HG03520 (cell line): ENCODE measurements around the gene CTNNBL1.

Source experiments
- ATAC-seq: cut with Tn5 transposase; IDR thresholded peaks from one replicate; pipeline ENCODE4 v1.9.1; 2021; ENCODE audit warnings: mild to moderate bottlenecking, moderate library complexity; ENCODE audit not compliant: unreplicated experiment

The CTNNBL1 gene

GRCh38 chr20:37808233-37809070, 114.6 kb downstream of the CTNNBL1 start:
- ATAC-seq: no peak

DNA sequence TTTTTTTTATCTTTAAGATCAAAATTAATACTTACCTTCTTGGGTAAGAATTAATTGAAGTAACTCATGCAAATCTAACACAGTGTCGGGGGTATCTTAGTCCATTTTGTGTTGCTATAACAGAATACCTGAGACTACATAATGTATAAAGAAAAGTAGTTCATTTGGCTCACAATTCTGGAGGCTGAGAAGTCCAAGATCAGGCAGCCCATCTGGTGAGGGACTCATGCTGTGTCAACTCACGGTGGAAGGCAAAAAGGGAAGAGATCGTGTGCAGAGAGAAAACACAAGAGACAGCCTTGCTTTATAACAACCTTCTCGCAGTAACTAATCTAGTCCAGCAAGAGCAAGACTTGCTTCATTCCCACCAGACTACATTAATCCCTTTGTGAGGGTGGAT, 116.2 kb downstream of the CTNNBL1 start:
- no peak for ATAC-seq

GRCh38 chr20:37816003-37816402, 122.2 kb downstream of the CTNNBL1 start:
- ATAC-seq: no peak

DNA sequence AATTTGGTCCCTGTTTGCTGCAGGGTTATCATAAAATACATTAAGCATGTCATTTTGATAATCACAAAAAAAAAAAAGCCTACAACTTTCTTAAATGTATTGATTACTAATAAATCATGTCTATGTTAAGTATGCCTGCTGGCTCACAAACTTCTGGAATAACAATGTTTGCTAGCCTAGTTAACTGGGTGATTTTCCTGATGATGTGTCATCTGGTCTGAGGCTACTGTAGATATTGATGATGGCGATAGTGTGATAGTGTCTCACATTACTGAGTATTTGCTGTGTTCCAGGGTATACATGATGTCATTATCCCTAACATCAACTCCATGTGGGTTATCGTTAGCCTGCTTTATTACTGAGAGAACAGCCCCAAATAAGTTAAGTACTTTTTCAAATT, 122.9 kb downstream of the CTNNBL1 start:
- no peak for ATAC-seq

DNA sequence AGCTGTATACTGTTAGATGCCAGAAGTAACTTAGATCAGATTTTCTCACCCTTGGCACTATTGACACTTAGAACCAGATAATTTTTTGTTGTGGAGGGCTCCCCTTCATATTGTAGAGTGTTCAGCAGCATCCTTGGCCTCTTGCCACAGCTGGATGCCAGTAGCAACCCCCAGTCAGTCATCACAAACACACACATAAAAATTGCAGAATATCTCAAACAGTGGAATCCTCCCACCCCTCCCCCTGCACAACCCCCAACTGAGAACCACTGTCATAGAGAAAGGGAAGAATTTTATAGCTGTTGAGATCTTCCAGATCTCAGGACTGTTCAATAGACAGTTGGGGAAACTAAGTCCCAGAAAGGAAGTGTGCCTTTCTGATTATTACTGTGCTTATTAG, 127.9 kb downstream of the CTNNBL1 start:
- ATAC-seq: no peak

DNA sequence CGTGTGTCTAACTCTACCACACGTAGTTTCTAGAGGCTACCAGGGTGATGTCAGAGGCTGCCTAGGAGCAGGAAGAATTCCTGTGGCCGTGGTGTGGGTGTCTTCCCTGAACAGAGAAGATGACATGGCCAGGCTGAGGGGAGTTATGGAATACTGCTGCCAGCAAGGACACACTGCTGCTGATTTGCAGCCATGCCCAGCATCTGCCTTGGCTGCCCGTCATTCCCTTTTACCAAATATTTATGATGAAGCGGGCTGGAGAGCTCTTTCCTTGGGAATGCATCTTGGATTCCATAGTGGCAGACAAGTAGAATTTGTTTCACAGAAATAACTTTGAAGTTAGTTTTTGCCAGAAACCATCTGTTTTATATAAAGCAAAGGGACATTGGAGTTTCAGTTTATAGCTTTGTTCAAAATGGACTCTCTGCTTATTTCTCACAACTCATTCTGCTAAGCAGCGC, 128.3 kb downstream of the CTNNBL1 start:
- no peak for ATAC-seq

GRCh38 chr20:37823296-37823980, 129.6 kb downstream of the CTNNBL1 start:
- ATAC-seq: no peak

- ATAC-seq: no peak
Measured at GRCh38 chr20:37827605-37828004, 133.8 kb downstream of the CTNNBL1 start.

GRCh38 chr20:37828684-37829083, 134.9 kb downstream of the CTNNBL1 start:
- ATAC-seq: no peak

DNA sequence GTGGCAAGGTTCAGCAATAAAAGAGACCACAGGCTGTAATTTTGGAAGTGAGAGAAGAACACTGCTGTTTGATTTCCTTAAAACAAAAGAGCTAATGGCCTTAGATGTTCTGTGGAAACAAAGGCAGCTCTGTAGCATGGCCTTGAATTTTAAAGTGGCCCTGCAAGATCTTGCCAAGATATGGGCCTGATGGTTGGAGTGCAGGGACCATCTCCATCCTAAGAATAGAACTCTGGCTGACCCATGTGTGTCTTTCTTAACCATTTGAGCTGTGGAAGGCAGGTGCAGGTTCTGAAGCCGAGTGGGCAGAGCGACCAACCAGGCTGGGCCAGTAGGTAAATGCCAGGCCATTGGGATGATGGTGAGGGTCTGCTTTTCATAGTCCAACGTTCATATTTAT, 135.3 kb downstream of the CTNNBL1 start:
- ATAC-seq: no peak

DNA sequence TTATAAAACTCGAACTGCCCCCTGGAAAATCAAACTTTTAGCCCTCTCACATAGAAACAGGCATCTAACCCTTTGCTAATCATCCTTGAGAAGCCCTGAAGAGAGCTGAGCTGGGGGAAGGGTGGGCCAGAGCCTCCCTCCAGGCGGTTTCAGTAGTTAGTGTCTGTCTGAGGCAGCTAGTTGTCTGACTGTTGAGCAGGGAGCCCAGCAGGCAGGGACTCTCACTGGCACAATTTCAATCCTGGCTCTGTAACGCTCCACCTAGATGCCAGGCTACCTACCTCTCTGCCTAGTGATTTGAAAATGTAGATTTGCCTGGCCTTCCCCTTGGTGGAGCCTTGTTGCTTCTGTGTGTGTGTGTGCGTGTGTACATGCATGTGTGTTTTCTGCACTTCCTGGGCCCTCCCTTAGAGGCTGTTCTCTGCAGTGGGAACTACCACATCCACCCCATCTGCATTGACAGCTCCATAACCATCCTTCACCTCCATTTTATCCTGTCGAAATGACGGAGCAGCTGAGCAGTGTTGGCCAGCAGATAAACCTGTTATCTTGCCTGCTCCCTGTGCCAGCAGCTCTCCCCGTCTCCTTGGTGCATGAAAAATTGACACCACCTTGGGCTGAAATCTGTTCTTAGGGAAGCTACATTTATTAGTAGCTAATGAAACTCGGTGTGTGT, 139.5 kb downstream of the CTNNBL1 start:
- no peak for ATAC-seq

- no peak for ATAC-seq
Measured at GRCh38 chr20:37836926-37837325, 143.1 kb downstream of the CTNNBL1 start.

GRCh38 chr20:37837924-37838323, 144.1 kb downstream of the CTNNBL1 start:
- no peak for ATAC-seq

DNA sequence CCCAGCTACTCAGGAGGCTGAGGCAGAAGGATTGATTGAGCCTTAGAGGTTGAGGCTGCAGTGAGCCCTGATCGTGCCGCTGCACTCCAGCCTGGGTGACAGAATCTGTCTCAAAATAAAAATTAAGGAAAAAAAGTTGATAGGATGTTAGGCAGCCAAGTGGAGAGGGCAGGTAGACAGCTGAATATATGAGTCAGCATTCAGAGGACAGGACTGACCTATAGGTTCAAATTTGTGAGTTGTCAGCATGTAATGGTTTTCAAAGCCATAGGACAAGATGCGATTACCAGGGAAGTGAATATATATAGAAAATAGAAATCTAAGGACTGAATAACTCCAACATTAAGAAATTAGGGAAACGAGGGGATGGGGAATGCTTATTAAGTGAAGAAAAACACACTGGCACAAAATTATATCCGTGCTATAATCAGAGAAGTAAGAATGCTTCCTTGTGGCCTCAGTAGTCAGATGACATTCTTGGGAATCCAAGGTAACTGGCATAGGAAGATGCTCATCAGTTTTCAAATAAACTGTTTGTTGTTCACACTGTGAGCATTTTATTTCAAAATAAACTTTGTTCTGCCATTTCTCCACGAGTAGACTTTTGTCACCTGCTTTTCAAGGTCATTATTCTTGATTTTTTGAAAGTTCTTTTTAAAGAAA, 145.1 kb downstream of the CTNNBL1 start:
- no peak for ATAC-seq

DNA sequence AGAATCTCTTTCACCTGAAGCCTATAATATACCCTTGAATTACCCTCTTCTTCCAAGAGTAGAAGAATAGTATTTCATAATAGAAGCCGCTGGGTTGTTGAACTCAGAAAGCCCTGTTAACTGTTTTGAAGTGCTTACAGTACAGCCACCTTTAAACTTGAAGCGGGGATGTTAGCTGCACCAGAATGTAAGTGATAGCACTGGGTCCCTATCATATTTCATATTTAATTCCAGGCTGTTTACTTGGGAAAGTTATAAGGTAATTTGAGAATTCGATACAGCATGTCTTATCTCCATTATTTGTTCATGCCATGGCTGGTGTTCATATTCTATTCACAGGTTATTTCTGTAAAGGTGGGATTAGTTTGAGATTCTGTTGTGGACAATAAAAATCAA, 145.6 kb downstream of the CTNNBL1 start:
- ATAC-seq: no peak

DNA sequence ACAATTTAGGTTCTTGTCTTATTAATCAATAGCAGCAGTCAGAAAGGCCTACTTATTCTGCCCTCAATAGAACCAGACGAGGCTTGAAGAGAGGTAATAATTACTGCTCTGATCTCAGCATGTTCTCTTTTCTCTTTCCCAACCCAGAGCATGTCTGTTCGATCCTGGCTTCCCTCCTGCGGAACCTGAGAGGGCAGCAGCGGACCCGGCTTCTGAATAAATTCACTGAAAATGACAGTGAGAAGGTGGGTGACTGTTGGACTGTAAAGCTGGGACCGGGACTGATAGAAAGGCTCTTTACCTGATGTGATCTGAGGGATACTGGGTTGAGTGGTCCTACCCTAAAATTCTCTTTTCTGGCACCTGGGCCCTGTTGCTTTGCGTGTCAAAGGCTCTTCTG, 146.1 kb downstream of the CTNNBL1 start:
- no peak for ATAC-seq

GRCh38 chr20:37841389-37841788, 147.6 kb downstream of the CTNNBL1 start:
- no peak for ATAC-seq

DNA sequence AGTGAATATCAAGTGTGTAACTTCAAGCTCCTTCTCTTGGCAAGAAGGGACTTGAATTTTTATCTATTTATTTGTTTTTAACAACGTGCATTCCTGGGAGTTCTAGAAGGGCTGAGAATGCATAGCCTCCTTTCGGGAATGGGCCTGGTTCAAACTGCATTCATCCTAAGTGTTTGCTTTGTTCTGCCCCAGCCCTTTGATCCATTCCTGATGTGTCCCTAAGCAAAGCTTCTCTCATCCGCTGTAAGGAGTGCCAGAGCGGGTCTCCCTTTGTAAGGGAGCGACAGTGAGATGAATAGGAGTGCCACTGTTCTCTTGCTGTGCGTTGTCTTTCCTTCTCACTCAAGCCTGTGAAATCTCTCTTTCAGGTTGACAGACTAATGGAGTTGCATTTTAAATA, 148.1 kb downstream of the CTNNBL1 start:
- ATAC-seq: no peak

GRCh38 chr20:37845241-37845681, 151.4 kb downstream of the CTNNBL1 start:
- ATAC-seq: no peak

DNA sequence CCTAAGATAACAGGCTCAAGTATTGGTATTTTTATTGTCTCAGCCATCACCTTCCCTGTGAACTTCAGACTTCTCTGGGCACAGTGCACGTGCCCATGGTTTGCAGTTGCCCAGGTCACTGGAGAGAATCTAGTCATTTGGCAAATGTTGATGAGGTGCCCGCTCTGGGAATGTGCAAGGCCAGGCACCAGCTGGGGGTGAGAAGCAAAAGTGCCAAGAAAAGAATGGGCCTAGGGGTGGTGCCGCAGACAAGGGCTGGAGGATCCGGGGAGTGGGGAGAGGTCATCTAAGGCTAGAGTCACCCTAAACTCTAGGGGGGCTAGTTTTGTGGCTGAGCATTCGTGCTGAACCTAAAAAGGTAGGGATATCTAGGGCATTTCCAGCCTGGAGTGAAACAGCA, 152.0 kb downstream of the CTNNBL1 start:
- no peak for ATAC-seq

GRCh38 chr20:37846573-37846972, 152.7 kb downstream of the CTNNBL1 start:
- no peak for ATAC-seq
